ENCODE data around the gene PHC2. TPM values are rescaled to one million over a fixed set of nuclear protein-coding genes. Genes with fewer than 3 reads are reported as not detected.

The PHC2 gene
- total and polyA plus RNA-seq, 9 of the 15 experiments (the other 6 are each of a cell fraction or from before 2014, with no cell fraction given) = 3.1 to 67.6 (median 34.6) TPM

- TF ChIP-seq, protein P1, sequence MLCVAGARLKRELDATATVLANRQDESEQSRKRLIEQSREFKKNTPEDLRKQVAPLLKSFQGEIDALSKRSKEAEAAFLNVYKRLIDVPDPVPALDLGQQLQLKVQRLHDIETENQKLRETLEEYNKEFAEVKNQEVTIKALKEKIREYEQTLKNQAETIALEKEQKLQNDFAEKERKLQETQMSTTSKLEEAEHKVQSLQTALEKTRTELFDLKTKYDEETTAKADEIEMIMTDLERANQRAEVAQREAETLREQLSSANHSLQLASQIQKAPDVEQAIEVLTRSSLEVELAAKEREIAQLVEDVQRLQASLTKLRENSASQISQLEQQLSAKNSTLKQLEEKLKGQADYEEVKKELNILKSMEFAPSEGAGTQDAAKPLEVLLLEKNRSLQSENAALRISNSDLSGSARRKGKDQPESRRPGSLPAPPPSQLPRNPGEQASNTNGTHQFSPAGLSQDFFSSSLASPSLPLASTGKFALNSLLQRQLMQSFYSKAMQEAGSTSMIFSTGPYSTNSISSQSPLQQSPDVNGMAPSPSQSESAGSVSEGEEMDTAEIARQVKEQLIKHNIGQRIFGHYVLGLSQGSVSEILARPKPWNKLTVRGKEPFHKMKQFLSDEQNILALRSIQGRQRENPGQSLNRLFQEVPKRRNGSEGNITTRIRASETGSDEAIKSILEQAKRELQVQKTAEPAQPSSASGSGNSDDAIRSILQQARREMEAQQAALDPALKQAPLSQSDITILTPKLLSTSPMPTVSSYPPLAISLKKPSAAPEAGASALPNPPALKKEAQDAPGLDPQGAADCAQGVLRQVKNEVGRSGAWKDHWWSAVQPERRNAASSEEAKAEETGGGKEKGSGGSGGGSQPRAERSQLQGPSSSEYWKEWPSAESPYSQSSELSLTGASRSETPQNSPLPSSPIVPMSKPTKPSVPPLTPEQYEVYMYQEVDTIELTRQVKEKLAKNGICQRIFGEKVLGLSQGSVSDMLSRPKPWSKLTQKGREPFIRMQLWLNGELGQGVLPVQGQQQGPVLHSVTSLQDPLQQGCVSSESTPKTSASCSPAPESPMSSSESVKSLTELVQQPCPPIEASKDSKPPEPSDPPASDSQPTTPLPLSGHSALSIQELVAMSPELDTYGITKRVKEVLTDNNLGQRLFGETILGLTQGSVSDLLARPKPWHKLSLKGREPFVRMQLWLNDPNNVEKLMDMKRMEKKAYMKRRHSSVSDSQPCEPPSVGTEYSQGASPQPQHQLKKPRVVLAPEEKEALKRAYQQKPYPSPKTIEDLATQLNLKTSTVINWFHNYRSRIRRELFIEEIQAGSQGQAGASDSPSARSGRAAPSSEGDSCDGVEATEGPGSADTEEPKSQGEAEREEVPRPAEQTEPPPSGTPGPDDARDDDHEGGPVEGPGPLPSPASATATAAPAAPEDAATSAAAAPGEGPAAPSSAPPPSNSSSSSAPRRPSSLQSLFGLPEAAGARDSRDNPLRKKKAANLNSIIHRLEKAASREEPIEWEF (CRISPR knock-in tag; IDR thresholded peaks at IDR 0.05) = no peak
- TF ChIP-seq ZNF282 (CRISPR knock-in tag; IDR thresholded peaks at IDR 0.05) (no peak), ZBTB34 (CRISPR knock-in tag; IDR thresholded peaks at IDR 0.05) (no peak), EP300 (IDR thresholded peaks at IDR 0.05; ENCODE audit: low read length) (peak; percentile 21; the same call in 1 of the 2 replicates), ZNF224 (CRISPR knock-in tag; IDR thresholded peaks at IDR 0.05) (no peak), RBM39 (optimal IDR thresholded peaks at IDR 0.05; ENCODE audit: low read depth, low read length) (no peak), SIN3A (IDR thresholded peaks at IDR 0.05; ENCODE audit: borderline replicate concordance in 2 of 2, control insufficient read depth in 1 of 2, low read depth in 2 of 2, low read length in 2 of 2) (no peak), NCOA1 (IDR thresholded peaks at IDR 0.05; ENCODE audit: low read depth) (no peak), PTRF (tag; IDR thresholded peaks at IDR 0.05) (no peak), MAZ (CRISPR knock-in tag; conservative IDR thresholded peaks at IDR 0.05 in 1 of 2, IDR thresholded peaks at IDR 0.05 in 1 of 2) (0 out of 4 replicates have a peak, but pooled peaks of 1 of the 2 experiments have one; percentile 23), SRSF9 (IDR thresholded peaks at IDR 0.05; ENCODE audit: borderline replicate concordance, low read depth, low read length) (no peak), NFIC (IDR thresholded peaks at IDR 0.05) (peak; percentile 30; the same call in 1 of the 2 replicates)
- TF ChIP-seq, protein P2, sequence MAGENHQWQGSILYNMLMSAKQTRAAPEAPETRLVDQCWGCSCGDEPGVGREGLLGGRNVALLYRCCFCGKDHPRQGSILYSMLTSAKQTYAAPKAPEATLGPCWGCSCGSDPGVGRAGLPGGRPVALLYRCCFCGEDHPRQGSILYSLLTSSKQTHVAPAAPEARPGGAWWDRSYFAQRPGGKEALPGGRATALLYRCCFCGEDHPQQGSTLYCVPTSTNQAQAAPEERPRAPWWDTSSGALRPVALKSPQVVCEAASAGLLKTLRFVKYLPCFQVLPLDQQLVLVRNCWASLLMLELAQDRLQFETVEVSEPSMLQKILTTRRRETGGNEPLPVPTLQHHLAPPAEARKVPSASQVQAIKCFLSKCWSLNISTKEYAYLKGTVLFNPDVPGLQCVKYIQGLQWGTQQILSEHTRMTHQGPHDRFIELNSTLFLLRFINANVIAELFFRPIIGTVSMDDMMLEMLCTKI (IDR thresholded peaks at IDR 0.05; ENCODE audit: partially characterized antibody) = no peak
- TF ChIP-seq, protein P3, sequence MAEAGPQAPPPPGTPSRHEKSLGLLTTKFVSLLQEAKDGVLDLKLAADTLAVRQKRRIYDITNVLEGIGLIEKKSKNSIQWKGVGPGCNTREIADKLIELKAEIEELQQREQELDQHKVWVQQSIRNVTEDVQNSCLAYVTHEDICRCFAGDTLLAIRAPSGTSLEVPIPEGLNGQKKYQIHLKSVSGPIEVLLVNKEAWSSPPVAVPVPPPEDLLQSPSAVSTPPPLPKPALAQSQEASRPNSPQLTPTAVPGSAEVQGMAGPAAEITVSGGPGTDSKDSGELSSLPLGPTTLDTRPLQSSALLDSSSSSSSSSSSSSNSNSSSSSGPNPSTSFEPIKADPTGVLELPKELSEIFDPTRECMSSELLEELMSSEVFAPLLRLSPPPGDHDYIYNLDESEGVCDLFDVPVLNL (CRISPR knock-in tag; IDR thresholded peaks at IDR 0.05; ENCODE audit: low read depth) = no peak
Measured at GRCh38 chr1:33361532-33362235, 69.2 kb downstream of the PHC2 start (continued).

Measured in K562 (cell line).